HG03469 (cell line): ENCODE results near the gene BLM.

Experiments used
- ATAC-seq: cut with Tn5 transposase; IDR thresholded peaks from one replicate; pipeline ENCODE4 v1.9.1; 2021; ENCODE audit warnings: mild to moderate bottlenecking, moderate library complexity, moderate number of reproducible peaks; ENCODE audit not compliant: unreplicated experiment

Gene BLM

DNA sequence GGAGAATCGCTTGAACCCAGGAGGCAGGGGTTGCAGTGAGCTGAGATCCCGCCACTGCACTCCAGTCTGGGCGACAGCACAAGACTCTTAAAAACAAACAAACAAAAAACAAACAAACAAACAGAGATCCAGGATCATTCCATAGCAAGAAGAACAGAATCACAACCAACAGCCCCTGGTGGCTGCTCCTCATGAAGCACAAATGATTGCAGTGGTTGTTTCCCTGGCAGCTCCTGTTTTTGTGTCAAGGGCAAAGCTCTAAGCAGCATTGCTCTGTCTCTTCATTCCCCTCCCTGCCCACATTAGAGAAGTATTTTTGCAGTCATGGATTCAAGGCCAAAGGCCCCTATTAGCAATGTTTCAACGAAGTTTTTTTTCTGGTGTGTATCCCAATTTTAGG is 25.8 kb upstream of the BLM start:
- ATAC-seq = no peak

DNA sequence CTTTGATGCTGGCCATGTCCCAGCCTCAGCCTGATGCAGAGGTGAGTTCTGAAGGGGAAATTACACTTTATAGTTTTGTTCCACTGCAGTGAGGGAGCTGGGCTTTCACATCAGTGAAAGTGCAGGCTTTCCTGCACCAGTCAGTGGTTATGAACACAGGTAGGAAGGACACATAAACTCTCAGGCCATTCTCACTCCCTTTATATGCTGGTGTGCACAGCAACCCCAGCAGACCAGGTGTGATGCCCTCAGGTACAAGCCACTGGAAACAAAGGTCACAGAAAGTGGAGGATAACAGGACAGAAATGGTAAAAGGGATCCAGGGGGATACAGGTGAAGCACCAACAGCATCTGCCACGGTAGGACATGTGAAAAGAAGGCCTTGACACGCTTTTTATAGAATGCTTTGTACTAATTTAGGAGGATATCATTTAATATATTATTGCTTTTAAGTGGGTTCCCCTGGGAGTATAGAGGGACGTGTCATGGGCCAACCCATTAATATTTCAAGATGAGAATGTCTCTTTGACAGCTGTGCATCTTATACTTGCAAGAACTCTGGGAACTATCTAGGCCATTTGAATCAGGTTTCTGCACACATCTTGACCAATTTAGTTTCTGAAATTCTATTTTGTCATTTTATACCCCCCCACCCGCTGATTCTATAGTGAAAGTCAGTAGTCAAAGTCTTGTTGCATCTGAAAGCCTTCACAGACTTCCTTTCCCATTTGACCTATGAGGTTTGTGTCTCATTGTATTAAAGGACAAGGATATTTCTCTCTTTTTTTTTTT is 25.0 kb upstream of the BLM start:
- ATAC-seq = no peak

DNA sequence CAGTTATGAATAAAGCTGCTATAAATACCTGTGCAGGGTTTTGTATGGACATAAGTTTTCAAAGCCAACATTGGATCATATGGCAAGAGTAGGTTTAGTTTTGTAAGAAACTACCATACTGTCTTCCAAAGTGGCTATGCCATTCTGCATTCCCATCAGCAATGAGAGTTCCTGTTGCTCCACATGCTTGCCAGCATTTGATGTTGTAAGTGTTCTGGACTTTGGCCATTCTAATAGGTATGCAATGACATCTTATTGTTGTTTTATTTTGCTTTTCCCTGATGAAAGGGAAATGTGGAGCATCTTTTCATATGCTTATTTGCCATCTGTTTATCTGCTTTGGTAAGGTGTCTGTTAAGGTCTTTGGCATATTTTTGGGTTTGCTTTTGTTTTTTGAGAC is 22.2 kb upstream of the BLM start:
- no peak for ATAC-seq

DNA sequence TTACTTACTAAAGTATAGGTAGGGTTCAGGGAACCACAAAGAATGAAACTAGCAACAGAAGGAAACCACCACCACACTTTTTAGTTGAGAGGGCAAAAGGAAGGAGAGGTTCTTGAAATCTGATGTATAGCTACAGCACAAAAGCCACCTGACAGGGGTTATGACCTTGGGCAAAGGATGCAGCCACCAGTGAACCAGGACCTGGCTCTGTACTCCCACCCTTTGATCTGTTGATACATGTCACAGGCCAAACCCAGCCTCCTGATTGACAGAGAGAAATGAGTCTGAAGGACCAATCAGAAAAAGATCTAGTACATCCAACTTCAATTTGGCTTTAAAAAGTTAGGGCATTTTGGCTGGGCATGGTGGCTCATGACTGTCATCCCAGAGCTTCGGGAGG is 20.0 kb upstream of the BLM start:
- no peak for ATAC-seq

DNA sequence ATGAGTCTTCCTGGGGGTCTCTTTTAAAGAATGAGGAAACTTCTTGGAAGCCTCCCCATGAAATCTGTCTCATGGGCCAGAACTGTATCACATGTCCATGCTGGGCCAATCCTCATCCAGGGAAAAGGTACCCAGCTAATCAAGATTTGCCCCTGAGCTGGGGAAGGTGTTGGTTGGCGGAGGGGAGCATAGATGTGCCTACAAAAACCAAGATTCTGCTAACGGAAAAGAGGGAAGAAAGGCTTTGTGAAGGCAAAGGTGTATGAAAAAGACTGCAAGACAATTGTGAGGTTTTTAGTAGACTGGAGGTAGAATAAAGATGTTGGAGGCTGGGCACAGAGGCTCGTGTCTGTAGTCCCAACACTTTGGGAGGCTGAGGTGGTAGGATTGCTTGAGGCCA is 18.5 kb upstream of the BLM start:
- ATAC-seq = no peak

DNA sequence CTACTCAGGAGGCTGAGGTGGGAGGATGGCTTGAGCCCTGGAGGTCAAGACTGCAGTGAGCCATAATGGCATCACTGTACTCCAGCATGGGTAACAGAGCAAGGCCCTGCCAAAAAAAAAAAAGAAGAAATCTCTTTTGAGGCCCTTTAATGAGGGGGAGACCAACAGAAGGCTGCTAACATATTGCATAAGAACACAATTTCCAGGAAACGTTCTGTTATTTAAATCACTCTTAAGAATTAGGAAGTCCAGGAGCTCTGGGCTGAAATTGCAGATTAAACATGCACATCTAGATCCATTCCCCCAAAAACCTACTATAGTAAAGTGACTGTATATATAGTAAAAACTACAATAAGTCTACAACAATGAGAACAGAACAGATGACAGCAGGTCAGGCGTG is 16.1 kb upstream of the BLM start:
- no peak for ATAC-seq

- no peak for ATAC-seq
These were observed 15.1 kb upstream of the BLM start for GRCh38 chr15:90701880-90702630.

- no peak for ATAC-seq
These were observed 13.7 kb upstream of the BLM start for GRCh38 chr15:90703455-90703854.

- ATAC-seq = no peak
These were observed 11.9 kb upstream of the BLM start for GRCh38 chr15:90705212-90705611.

GRCh38 chr15:90706394-90707327 is 10.5 kb upstream of the BLM start:
- ATAC-seq = no peak

DNA sequence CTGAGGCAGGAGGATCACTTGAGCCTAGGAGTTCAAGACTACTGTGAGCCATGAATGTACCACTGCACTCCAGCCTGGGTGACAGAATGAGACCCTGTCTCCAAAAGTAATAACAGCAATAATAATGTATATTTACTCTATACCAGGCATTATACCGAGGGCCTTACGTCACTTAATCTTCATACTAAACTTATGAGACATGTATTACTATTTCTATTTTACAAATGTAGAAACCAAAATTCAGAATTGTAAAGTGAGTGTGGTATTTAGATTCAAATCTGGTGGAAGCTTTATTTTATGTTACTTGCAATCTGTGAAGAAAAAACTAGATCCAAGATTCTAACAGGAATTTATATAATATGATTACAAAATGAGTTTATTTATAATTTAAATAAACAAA is 9.7 kb upstream of the BLM start:
- ATAC-seq = no peak

GRCh38 chr15:90708516-90708915 is 8.6 kb upstream of the BLM start:
- ATAC-seq = no peak

GRCh38 chr15:90709278-90709677 is 7.9 kb upstream of the BLM start:
- ATAC-seq = no peak

- ATAC-seq = no peak
These were observed 6.6 kb upstream of the BLM start for GRCh38 chr15:90710436-90711027.

- no peak for ATAC-seq
These were observed 5.7 kb upstream of the BLM start for GRCh38 chr15:90711418-90711824.

DNA sequence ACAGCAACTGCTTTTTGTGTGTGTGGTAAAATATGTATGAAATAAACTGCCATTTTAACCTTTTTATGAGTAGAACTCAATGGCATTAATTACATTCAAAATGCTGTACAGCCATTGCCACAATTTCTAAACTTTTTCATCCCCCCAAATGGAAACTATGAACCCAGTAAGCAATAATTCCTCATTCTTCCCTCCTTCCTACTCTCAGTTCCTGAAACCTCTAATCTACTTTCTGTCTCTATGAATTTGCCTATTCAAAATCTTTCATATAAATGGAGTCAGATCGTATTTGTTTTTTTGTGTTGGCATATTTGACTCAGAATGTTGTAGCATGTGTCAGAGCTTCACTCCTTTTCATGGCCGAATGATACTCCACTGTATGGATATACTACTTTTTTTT is 5.3 kb upstream of the BLM start:
- no peak for ATAC-seq

DNA sequence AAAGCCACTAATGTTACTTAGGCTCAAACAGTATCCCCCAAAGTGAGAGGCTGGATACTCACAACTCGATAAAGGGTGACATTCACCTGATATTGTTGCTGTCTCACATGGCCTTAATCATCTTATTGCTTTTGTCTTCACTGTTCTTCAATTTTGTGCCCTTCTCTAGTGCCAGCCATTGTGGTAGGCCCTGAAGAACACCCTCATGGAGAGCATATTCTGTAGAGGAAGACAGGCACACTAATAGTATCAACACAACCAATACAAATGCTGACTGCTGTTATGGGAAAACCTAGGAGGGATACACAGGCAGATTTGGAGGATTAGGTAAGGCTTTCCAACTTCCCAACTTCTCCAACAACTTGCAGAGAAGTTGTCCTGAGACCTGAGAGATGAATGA is 4.1 kb upstream of the BLM start:
- ATAC-seq = no peak

GRCh38 chr15:90716317-90716975 is 700 bp upstream of the BLM start:
- no peak for ATAC-seq

- no peak for ATAC-seq
These were observed 1.1 kb downstream of the BLM start for GRCh38 chr15:90718232-90718631.

- no peak for ATAC-seq
These were observed 3.0 kb downstream of the BLM start for GRCh38 chr15:90720131-90720530.
